Keratinocyte (primary cell): Measurements from ENCODE around the gene CEP68.

Experiments used
- EZH2 ChIP-seq: IDR thresholded peaks from one replicate; pipeline ENCODE4 v1.6.1; 2012; ENCODE audit warnings: inconsistent platforms, mild to moderate bottlenecking, low read length, moderate library complexity
- TF ChIP-seq, protein P1 (sequence below), 3 experiments: IDR thresholded peaks in 1 of 3; conservative IDR thresholded peaks in 1 of 3; optimal IDR thresholded peaks in 1 of 3; 2 replicates in 2 of 3; 3 replicates in 1 of 3; pipeline versions ENCODE3 to v1.5.1; 2011; ENCODE audit warnings: low read length in 3 of 3, mild to moderate bottlenecking in 3 of 3, moderate library complexity in 2 of 3, control low read depth in 1 of 3, inconsistent platforms in 1 of 3; ENCODE audit not compliant: insufficient read depth in 2 of 3; ENCODE audit errors: extremely low read depth in 1 of 3

DNA sequence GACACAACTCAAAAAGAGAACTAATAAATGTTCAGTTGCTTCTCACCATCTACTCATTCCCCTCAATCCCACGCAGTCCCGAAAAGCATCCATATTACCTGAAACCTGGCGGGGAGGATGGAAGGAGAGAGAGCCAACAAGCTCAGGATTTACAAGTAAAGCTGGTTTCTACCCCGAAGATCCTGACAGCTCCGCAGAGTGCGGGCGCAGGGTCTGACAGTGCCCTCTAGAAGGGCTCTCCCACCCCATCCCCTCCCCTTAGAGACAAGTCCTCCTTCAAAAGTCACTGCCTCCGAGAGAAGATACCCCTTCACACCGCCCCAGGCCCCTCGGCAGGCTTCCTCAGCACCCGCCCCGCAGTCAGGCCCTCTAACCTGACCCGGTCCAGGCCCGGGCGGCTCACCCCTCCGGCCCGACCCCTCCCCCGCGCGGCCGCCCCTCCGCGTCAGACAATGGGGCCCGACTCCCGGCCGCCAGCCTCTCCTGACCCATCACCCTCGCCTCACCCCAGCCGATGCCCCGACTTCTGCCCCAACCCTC is 73.1 kb downstream of the CEP68 start:
- TF ChIP-seq, protein P1, sequence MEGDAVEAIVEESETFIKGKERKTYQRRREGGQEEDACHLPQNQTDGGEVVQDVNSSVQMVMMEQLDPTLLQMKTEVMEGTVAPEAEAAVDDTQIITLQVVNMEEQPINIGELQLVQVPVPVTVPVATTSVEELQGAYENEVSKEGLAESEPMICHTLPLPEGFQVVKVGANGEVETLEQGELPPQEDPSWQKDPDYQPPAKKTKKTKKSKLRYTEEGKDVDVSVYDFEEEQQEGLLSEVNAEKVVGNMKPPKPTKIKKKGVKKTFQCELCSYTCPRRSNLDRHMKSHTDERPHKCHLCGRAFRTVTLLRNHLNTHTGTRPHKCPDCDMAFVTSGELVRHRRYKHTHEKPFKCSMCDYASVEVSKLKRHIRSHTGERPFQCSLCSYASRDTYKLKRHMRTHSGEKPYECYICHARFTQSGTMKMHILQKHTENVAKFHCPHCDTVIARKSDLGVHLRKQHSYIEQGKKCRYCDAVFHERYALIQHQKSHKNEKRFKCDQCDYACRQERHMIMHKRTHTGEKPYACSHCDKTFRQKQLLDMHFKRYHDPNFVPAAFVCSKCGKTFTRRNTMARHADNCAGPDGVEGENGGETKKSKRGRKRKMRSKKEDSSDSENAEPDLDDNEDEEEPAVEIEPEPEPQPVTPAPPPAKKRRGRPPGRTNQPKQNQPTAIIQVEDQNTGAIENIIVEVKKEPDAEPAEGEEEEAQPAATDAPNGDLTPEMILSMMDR (optimal IDR thresholded peaks at IDR 0.05 in 1 of 3, IDR thresholded peaks at IDR 0.05 in 1 of 3, conservative IDR thresholded peaks at IDR 0.05 in 1 of 3; ENCODE audit: extremely low read depth in 1 of 3, insufficient read depth in 2 of 3, low read length in 3 of 3): no peak
- TF ChIP-seq EZH2: no peak
